HG03025 (cell line): ENCODE results near the gene EPHA6.
"Not testable (repeated sequence)": the region's sequence is repeated elsewhere in the genome, so short reads cannot be mapped to it uniquely, and the experiment has no call there.

ENCODE experiments used
- ATAC-seq: cut with Tn5 transposase; IDR thresholded peaks from one replicate; pipeline ENCODE4 v1.9.1; 2021; ENCODE audit warnings: mild to moderate bottlenecking, moderate library complexity; ENCODE audit not compliant: unreplicated experiment, low FRiP score

EPHA6 gene

GRCh38 chr3:97550408-97550807 is 736.0 kb downstream of the EPHA6 start:
- no peak for ATAC-seq

- ATAC-seq: no peak
Observed at GRCh38 chr3:97552186-97552585, 737.8 kb downstream of the EPHA6 start.

GRCh38 chr3:97575742-97576141 is 761.3 kb downstream of the EPHA6 start:
- ATAC-seq: no peak

GRCh38 chr3:97576221-97576620 is 761.8 kb downstream of the EPHA6 start:
- ATAC-seq: no peak

GRCh38 chr3:97579365-97579764 is 765.0 kb downstream of the EPHA6 start:
- ATAC-seq: no peak

GRCh38 chr3:97610626-97611025 is 796.2 kb downstream of the EPHA6 start:
- no peak for ATAC-seq

- ATAC-seq: no peak
Observed at GRCh38 chr3:97612632-97613031, 798.2 kb downstream of the EPHA6 start.

- no peak for ATAC-seq
Observed at GRCh38 chr3:97613139-97613538, 798.7 kb downstream of the EPHA6 start.

- not testable (repeated sequence) for ATAC-seq
Observed at GRCh38 chr3:97620514-97620913, 806.1 kb downstream of the EPHA6 start.

- no peak for ATAC-seq
Observed at GRCh38 chr3:97636465-97636864, 822.1 kb downstream of the EPHA6 start.

GRCh38 chr3:97646932-97647331 is 832.5 kb downstream of the EPHA6 start:
- ATAC-seq: no peak

GRCh38 chr3:97647441-97647982 is 833.1 kb downstream of the EPHA6 start:
- ATAC-seq: no peak

- ATAC-seq: no peak
Observed at GRCh38 chr3:97655971-97656370, 841.6 kb downstream of the EPHA6 start.

GRCh38 chr3:97656638-97657037 is 842.2 kb downstream of the EPHA6 start:
- no peak for ATAC-seq

GRCh38 chr3:97658668-97659285 is 844.4 kb downstream of the EPHA6 start:
- no peak for ATAC-seq

- no peak for ATAC-seq
Observed at GRCh38 chr3:97662264-97662663, 847.9 kb downstream of the EPHA6 start.

GRCh38 chr3:97662762-97663161 is 848.4 kb downstream of the EPHA6 start:
- no peak for ATAC-seq

GRCh38 chr3:97665896-97666295 is 851.5 kb downstream of the EPHA6 start:
- no peak for ATAC-seq

- ATAC-seq: no peak
Observed at GRCh38 chr3:97670952-97671351, 856.6 kb downstream of the EPHA6 start.

GRCh38 chr3:97673357-97673997 is 859.1 kb downstream of the EPHA6 start:
- no peak for ATAC-seq

- no peak for ATAC-seq
Observed at GRCh38 chr3:97674461-97674860, 860.1 kb downstream of the EPHA6 start.

- ATAC-seq: no peak
Observed at GRCh38 chr3:97680210-97680609, 865.8 kb downstream of the EPHA6 start.
